Measurements from ENCODE around the gene ATP2A1.

- TF ChIP-seq CREB1 (IDR thresholded peaks at IDR 0.05) (no peak), CREB1 (CRISPR knock-in tag; IDR thresholded peaks at IDR 0.05) (no peak), SIN3A (IDR thresholded peaks at IDR 0.05; ENCODE audit: borderline replicate concordance, low read depth, low read length) (no peak), ZNF792 (CRISPR knock-in tag; IDR thresholded peaks at IDR 0.05) (no peak), HNF4A (CRISPR knock-in tag; IDR thresholded peaks at IDR 0.05) (no peak), ZBTB21 (CRISPR knock-in tag; IDR thresholded peaks at IDR 0.05) (no peak), TMF1 (CRISPR knock-in tag; IDR thresholded peaks at IDR 0.05; ENCODE audit: low read depth) (no peak), KDM5A (IDR thresholded peaks at IDR 0.05; ENCODE audit: borderline replicate concordance, low read length) (no peak), EZH2 (conservative IDR thresholded peaks at IDR 0.05; ENCODE audit: low read depth, low read length) (no peak), ZNF724P (CRISPR knock-in tag; IDR thresholded peaks at IDR 0.05; ENCODE audit: borderline replicate concordance) (no peak), POLR2A (IDR thresholded peaks at IDR 0.05; ENCODE audit: insufficient read depth in 1 of 2, low read depth in 2 of 2, low read length in 2 of 2) (no peak), TAF1 (CRISPR knock-in tag; IDR thresholded peaks at IDR 0.05) (no peak)
- TF ChIP-seq, protein P1, sequence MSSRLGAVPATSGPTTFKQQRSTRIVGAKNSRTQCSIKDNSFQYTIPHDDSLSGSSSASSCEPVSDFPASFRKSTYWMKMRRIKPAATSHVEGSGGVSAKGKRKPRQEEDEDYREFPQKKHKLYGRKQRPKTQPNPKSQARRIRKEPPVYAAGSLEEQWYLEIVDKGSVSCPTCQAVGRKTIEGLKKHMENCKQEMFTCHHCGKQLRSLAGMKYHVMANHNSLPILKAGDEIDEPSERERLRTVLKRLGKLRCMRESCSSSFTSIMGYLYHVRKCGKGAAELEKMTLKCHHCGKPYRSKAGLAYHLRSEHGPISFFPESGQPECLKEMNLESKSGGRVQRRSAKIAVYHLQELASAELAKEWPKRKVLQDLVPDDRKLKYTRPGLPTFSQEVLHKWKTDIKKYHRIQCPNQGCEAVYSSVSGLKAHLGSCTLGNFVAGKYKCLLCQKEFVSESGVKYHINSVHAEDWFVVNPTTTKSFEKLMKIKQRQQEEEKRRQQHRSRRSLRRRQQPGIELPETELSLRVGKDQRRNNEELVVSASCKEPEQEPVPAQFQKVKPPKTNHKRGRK (CRISPR knock-in tag; IDR thresholded peaks at IDR 0.05) = no peak
These were observed 1.7 kb downstream of the ATP2A1 start for GRCh38 chr16:28879841-28880588.

Data from HepG2 (cell line).